ENCODE results near the gene TSPAN14. TPM values are rescaled to one million over a fixed set of nuclear protein-coding genes. Genes with fewer than 3 reads are reported as not detected.

Gene TSPAN14
- total and polyA plus RNA-seq, 2 of the 13 experiments (the other 11 are each of a cell fraction or from before 2014, with no cell fraction given), result 24.1 to 80.6 TPM

DNA sequence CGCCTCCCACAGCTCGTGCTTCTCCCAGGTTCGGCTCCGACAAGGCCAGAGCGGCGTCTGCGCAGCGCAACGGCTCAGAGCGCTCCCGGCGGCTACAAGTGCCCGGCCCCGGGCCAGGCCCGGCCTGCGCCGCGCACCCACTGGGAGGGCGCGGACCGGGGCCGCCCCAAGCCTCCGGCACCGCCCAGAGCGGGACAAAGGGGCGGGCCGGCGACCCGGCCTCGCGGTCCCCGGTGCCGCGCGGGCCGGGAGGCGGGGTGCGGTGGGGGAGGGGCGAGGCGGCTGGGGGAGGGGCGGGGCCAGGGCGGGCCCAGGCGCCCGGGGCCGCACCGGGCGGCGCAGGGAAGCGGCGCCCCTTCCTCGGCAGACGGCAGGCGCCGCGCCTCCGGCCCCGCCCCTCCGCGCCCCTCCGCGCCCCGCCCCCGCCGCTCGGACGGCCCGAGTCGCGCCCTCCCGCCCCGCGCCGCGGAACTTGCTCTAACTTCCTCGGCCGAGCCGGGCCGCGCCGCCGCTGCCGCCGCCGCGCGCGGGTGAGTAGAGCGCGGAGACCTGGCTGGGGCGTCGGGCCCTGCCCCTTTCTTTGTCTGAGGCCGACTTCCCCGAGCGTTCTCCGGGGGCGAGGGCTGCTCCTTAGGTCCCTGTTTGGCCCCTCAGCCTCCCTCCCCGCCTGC is at the start of gene TSPAN14 (continued):
- TF ChIP-seq, protein P1, sequence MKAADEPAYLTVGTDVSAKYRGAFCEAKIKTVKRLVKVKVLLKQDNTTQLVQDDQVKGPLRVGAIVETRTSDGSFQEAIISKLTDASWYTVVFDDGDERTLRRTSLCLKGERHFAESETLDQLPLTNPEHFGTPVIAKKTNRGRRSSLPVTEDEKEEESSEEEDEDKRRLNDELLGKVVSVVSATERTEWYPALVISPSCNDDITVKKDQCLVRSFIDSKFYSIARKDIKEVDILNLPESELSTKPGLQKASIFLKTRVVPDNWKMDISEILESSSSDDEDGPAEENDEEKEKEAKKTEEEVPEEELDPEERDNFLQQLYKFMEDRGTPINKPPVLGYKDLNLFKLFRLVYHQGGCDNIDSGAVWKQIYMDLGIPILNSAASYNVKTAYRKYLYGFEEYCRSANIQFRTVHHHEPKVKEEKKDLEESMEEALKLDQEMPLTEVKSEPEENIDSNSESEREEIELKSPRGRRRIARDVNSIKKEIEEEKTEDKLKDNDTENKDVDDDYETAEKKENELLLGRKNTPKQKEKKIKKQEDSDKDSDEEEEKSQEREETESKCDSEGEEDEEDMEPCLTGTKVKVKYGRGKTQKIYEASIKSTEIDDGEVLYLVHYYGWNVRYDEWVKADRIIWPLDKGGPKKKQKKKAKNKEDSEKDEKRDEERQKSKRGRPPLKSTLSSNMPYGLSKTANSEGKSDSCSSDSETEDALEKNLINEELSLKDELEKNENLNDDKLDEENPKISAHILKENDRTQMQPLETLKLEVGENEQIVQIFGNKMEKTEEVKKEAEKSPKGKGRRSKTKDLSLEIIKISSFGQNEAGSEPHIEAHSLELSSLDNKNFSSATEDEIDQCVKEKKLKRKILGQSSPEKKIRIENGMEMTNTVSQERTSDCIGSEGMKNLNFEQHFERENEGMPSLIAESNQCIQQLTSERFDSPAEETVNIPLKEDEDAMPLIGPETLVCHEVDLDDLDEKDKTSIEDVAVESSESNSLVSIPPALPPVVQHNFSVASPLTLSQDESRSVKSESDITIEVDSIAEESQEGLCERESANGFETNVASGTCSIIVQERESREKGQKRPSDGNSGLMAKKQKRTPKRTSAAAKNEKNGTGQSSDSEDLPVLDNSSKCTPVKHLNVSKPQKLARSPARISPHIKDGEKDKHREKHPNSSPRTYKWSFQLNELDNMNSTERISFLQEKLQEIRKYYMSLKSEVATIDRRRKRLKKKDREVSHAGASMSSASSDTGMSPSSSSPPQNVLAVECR (CRISPR knock-in tag; IDR thresholded peaks at IDR 0.05; ENCODE audit: borderline replicate concordance), result peak; percentile 42; the same call in 1 of the 2 replicates
- TF ChIP-seq ZSCAN21 (CRISPR knock-in tag; IDR thresholded peaks at IDR 0.05; ENCODE audit: borderline replicate concordance) (no peak), RBM39 (IDR thresholded peaks at IDR 0.05; ENCODE audit: low read depth, low read length, poor library complexity, severe bottlenecking) (peak; percentile 23), YEATS2 (CRISPR knock-in tag; IDR thresholded peaks at IDR 0.05; ENCODE audit: borderline replicate concordance) (no peak), KLF13 (CRISPR knock-in tag; IDR thresholded peaks at IDR 0.05) (no peak), BRCA1 (CRISPR knock-in tag; IDR thresholded peaks at IDR 0.05) (no peak), MYNN (CRISPR knock-in tag; IDR thresholded peaks at IDR 0.05; ENCODE audit: low read depth) (no peak), ZNF792 (CRISPR knock-in tag; IDR thresholded peaks at IDR 0.05) (no peak; the same call in 1 of the 2 replicates), SNRNP70 (IDR thresholded peaks at IDR 0.05; ENCODE audit: low read depth, low read length) (no peak), ZBED4 (CRISPR knock-in tag; IDR thresholded peaks at IDR 0.05; ENCODE audit: borderline replicate concordance) (peak; percentile 81; the same call in 1 of the 2 replicates), ISX (CRISPR knock-in tag; conservative IDR thresholded peaks at IDR 0.05) (no peak), HOXA5 (CRISPR knock-in tag; IDR thresholded peaks at IDR 0.05) (no peak), AKAP8 (CRISPR knock-in tag; IDR thresholded peaks at IDR 0.05) (no peak), YY1 (IDR thresholded peaks at IDR 0.05; ENCODE audit: insufficient read depth, insufficient replicate concordance, low read depth, low read length) (no peak), POLR2A (IDR thresholded peaks at IDR 0.05; ENCODE audit: insufficient read depth in 1 of 2, low read depth in 2 of 2, low read length in 2 of 2) (peak; percentile 16 to 54; a peak in 3 of 4 replicates), ZNF136 (CRISPR knock-in tag; IDR thresholded peaks at IDR 0.05; ENCODE audit: low read depth) (no peak), FOXA1 (IDR thresholded peaks at IDR 0.05) (no peak), FOXA1 (CRISPR knock-in tag; IDR thresholded peaks at IDR 0.05) (no peak), POLR2AphosphoS5 (IDR thresholded peaks at IDR 0.05; ENCODE audit: low read depth, low read length) (0 out of 2 replicates have a peak, but pooled peaks have one; percentile 35), KLF12 (CRISPR knock-in tag; IDR thresholded peaks at IDR 0.05; ENCODE audit: borderline replicate concordance) (no peak)
- TF ChIP-seq, protein P2, sequence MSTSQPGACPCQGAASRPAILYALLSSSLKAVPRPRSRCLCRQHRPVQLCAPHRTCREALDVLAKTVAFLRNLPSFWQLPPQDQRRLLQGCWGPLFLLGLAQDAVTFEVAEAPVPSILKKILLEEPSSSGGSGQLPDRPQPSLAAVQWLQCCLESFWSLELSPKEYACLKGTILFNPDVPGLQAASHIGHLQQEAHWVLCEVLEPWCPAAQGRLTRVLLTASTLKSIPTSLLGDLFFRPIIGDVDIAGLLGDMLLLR (CRISPR knock-in tag; IDR thresholded peaks at IDR 0.05), result 0 out of 2 replicates have a peak, but pooled peaks have one; percentile 31
- TF ChIP-seq, protein P3, sequence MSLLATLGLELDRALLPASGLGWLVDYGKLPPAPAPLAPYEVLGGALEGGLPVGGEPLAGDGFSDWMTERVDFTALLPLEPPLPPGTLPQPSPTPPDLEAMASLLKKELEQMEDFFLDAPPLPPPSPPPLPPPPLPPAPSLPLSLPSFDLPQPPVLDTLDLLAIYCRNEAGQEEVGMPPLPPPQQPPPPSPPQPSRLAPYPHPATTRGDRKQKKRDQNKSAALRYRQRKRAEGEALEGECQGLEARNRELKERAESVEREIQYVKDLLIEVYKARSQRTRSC (CRISPR knock-in tag; IDR thresholded peaks at IDR 0.05; ENCODE audit: low read depth), result no peak
